ENCODE results near the gene UBAC2.

The UBAC2 gene

GRCh38 chr13:99415014-99415650 lies 214.5 kb downstream of the UBAC2 start:
- H3K4me1 ChIP-seq: no peaks in the 10 kb centered on the region
- no peak for DNase-seq
- no peaks in the 10 kb centered on the region; the same call in 1 of the 2 replicates for H3K9me3 ChIP-seq
- H3K4me3 ChIP-seq (ENCODE audit: low read depth, low read length): no peak overlapping the region
- peaks cover 6% of the 10 kb centered on the region for H3K27me3 ChIP-seq
- H3K36me3 ChIP-seq: no peaks in the 10 kb centered on the region
- TF ChIP-seq CTCF (IDR thresholded peaks at IDR 0.05; ENCODE audit: low read depth, low read length): no peak

- no peaks in the 10 kb centered on the region for H3K4me1 ChIP-seq
- no peak overlapping the region for H3K4me3 ChIP-seq (ENCODE audit: low read depth, low read length)
- H3K9me3 ChIP-seq: no peaks in the 10 kb centered on the region; the same call in 1 of the 2 replicates
- no peak for TF ChIP-seq CTCF (IDR thresholded peaks at IDR 0.05; ENCODE audit: low read depth, low read length)
- H3K36me3 ChIP-seq: no peaks in the 10 kb centered on the region
- no peak for DNase-seq
- H3K27me3 ChIP-seq: peaks cover 11% of the 10 kb centered on the region
Observed at GRCh38 chr13:99415851-99416331, 215.2 kb downstream of the UBAC2 start.

- DNase-seq: no peak
- Histone ChIP-seq H3K36me3 (no peaks in the 10 kb centered on the region), H3K4me1 (no peaks in the 10 kb centered on the region), H3K4me3 (ENCODE audit: low read depth, low read length) (no peak overlapping the region), H3K27me3 (peaks cover 14% of the 10 kb centered on the region), H3K9me3 (no peaks in the 10 kb centered on the region; the same call in 1 of the 2 replicates)
- TF ChIP-seq CTCF (IDR thresholded peaks at IDR 0.05; ENCODE audit: low read depth, low read length): no peak
Observed at GRCh38 chr13:99416411-99417121, 215.9 kb downstream of the UBAC2 start.

GRCh38 chr13:99417201-99418102 lies 216.8 kb downstream of the UBAC2 start:
- Histone ChIP-seq H3K4me1 (no peaks in the 10 kb centered on the region), H3K4me3 (ENCODE audit: low read depth, low read length) (no peak overlapping the region)

More at GRCh38 chr13:99417201-99418102, 216.8 kb downstream of the UBAC2 start:
- no peak for TF ChIP-seq CTCF (IDR thresholded peaks at IDR 0.05; ENCODE audit: low read depth, low read length)
- H3K27me3 ChIP-seq: peaks cover 23% of the 10 kb centered on the region
- H3K9me3 ChIP-seq: no peaks in the 10 kb centered on the region; the same call in 1 of the 2 replicates
- no peaks in the 10 kb centered on the region for H3K36me3 ChIP-seq
- no peak for DNase-seq
